Measurements from ENCODE around the gene PCDHGA12.
A peak's percentile ranks its signal among the peaks of the same experiment; 100 is the strongest.
"Not testable (repeated sequence)": the region's sequence is repeated elsewhere in the genome, so short reads cannot be mapped to it uniquely, and the experiment has no call there.

The PCDHGA12 gene

GRCh38 chr5:141397756-141398551, 32.4 kb upstream of the PCDHGA12 start, which contains the start of gene PCDHGB5:
TSS of gene PCDHGB5 (plus strand) at chr5:141397947. CDS start at chr5:141398128, 181 bp downstream.
- peak within 1 kb of the TSS; percentile 32 for H3K4me3 ChIP-seq (ENCODE audit: low read depth, low read length)
- H3K9me3 ChIP-seq (ENCODE audit: control insufficient read depth, insufficient read depth, low read depth, low read length); H3K4me1 ChIP-seq (ENCODE audit: control insufficient read depth, insufficient read depth, low read length); H3K27ac ChIP-seq (ENCODE audit: extremely low read depth, low read depth, low read length); H3K36me3 ChIP-seq (ENCODE audit: control insufficient read depth in 2 of 2, insufficient read depth in 1 of 2, low read length in 2 of 2): not testable (repeated sequence)
- ChIA-PET CTCF (interaction anchor here (0.6 to 4.2 kb wide), 36 partner anchors 9 to 558 kb away, joined by 3 to 57 read pairs (median 4); partner anchors contain the start of genes PCDHB14, PCDHB15, PCDHB9 and PCDHGA10), POLR2A (interaction anchor here (0.7 to 2.1 kb wide), 3 partner anchors 78 to 160 kb away, joined by 3 to 6 read pairs (median 3); partner anchors contain the start of gene TAF7)
- TF ChIP-seq ZNF654 (tag by site-specific recombination; IDR thresholded peaks at IDR 0.05; ENCODE audit: low read depth) = peak; percentile 61
- 0 out of 2 replicates have a peak, but pooled peaks have one; percentile 11 for TF ChIP-seq ZNF660 (tag by site-specific recombination; IDR thresholded peaks at IDR 0.05)
- peak; percentile 90 for TF ChIP-seq ZNF2 (tag by site-specific recombination; IDR thresholded peaks at IDR 0.05)
- peak; percentile 43 for TF ChIP-seq ZNF335 (tag by site-specific recombination; conservative IDR thresholded peaks at IDR 0.05)
- TF ChIP-seq CTCF (tag by site-specific recombination; IDR thresholded peaks at IDR 0.05) = 0 out of 2 replicates have a peak, but pooled peaks have one; percentile 37
- peak; percentile 43; the same call in 1 of the 2 replicates for TF ChIP-seq ZNF600 (tag by site-specific recombination; IDR thresholded peaks at IDR 0.05)
- TF ChIP-seq ZNF610 (tag by site-specific recombination; IDR thresholded peaks at IDR 0.05; ENCODE audit: borderline replicate concordance) = peak; percentile 97

GRCh38 chr5:141398608-141399007, 31.7 kb upstream of the PCDHGA12 start:
- ChIA-PET CTCF (interaction anchor here (0.5 to 4.2 kb wide), 5 partner anchors 8 to 165 kb away, joined by 3 to 57 read pairs (median 9); no protein-coding TSS in a partner anchor), POLR2A (interaction anchor here (2.1 kb wide), 1 partner anchor 78 kb away, joined by 6 read pairs; the partner anchor contains the start of gene TAF7)
- H3K27ac ChIP-seq (ENCODE audit: extremely low read depth, low read depth, low read length) = no peak overlapping the region
- no peaks in the 10 kb centered on the region for H3K36me3 ChIP-seq (ENCODE audit: control insufficient read depth in 2 of 2, insufficient read depth in 1 of 2, low read length in 2 of 2)
- no peaks in the 10 kb centered on the region; the same call in 1 of the 2 replicates for H3K9me3 ChIP-seq (ENCODE audit: control insufficient read depth, insufficient read depth, low read depth, low read length)
- no peak overlapping the region for H3K4me3 ChIP-seq (ENCODE audit: low read depth, low read length)
- no peak for TF ChIP-seq ZNF488 (tag by site-specific recombination; IDR thresholded peaks at IDR 0.05)
- no peak for TF ChIP-seq ZBTB44 (tag by site-specific recombination; IDR thresholded peaks at IDR 0.05)
- TF ChIP-seq HIC1 (tag by site-specific recombination; IDR thresholded peaks at IDR 0.05) = no peak
- TF ChIP-seq ZNF768 (tag by site-specific recombination; IDR thresholded peaks at IDR 0.05) = no peak
- no peak for TF ChIP-seq ZXDB (tag by site-specific recombination; IDR thresholded peaks at IDR 0.05)
- no peak for TF ChIP-seq ZNF19 (tag by site-specific recombination; IDR thresholded peaks at IDR 0.05; ENCODE audit: low read depth)
- no peak for TF ChIP-seq OVOL3 (tag by site-specific recombination; IDR thresholded peaks at IDR 0.05)
- H3K4me1 ChIP-seq (ENCODE audit: control insufficient read depth, insufficient read depth, low read length) = no peaks in the 10 kb centered on the region

Measured in HEK293 (cell line).